Putamen (tissue), 1 donor: ENCODE results near the gene VGLL4.
"Not testable (repeated sequence)": the region's sequence is repeated elsewhere in the genome, so short reads cannot be mapped to it uniquely, and the experiment has no call there.

Experiments used
- DNase-seq: peaks from one replicate; pipeline ENCODE4 v3.0.0-alpha.2; 2016; ENCODE audit warnings: low spot score

The VGLL4 gene, protein sequence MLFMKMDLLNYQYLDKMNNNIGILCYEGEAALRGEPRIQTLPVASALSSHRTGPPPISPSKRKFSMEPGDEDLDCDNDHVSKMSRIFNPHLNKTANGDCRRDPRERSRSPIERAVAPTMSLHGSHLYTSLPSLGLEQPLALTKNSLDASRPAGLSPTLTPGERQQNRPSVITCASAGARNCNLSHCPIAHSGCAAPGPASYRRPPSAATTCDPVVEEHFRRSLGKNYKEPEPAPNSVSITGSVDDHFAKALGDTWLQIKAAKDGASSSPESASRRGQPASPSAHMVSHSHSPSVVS

DNA sequence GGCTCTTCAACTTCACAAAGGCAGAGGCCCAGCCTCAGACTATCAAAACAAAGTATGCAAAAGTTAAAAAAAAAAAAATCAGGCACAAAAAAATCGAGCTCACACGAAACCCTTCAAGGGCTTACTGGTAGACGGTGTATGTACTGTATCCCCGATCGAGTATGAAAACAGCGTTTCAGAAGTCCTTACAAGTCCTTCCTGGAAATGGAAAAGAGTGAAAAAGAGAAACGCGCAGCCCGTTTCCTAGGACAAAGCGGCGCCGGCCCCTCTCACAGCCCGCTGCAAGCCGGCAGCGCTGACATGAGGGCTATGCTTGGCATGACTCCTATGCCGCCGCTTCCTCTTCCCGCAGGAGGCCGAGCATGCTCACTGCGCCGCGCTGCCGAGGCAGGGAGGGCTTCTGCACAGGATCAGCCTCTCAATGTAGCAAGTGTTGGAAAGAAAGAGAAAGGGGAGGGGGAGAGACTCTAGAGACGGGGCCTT lies at the start of gene VGLL4:
Gene VGLL4, minus strand, starts transcription at position 311 of the 483 bp plus-strand sequence. CDS start 397 bp downstream, outside the sequence.
- DNase-seq, result peak; percentile 91

DNA sequence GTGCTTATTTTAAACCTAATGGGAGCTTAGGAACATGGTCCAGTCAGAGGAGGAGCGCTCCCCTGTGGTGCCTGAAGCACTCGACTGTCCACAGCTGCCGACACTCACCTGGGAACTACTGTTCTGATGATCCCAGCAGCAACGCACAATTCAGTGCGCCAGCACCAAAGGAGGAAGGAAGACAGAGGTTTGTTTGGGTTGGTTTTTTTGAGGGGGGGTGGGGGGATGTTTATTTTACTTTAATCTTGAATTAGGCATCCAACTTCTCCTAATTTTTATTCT lies 48.8 kb upstream of the VGLL4 start:
- DNase-seq, result no peak

DNA sequence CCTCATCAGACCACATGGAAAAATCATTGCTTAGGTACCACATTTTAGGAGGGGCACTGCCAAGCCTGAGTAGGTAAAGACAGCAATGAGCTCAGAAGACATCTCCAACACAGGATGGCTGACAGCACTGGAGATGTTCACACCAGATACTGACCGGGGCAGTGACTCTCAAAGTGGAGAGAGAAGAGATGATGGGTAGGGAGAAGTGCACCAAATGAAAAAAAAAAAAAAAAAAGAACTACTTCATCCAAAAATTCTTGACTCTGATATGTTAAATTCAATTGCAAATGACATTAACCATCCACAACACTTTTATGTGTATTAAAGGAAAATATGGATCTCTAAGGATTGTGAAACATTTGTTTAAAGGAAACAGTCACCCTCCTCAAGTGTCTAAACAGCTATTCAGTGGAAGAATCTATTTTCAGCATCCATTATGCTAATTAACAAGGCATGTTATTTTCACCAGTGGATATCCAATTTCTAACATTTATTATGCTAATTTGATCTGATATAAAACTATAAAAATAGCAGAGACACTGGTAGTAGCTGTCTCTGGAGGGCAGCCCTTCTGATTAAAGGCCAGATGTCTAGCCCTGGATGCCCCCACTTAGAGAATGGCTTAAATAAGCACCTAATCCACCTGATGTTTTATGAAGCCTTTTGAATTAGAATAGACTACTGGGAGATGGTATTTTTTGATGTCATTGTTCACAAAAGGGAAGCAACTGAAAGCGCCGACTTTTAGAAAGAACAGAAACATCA lies 48.2 kb upstream of the VGLL4 start:
- DNase-seq, result no peak

DNA sequence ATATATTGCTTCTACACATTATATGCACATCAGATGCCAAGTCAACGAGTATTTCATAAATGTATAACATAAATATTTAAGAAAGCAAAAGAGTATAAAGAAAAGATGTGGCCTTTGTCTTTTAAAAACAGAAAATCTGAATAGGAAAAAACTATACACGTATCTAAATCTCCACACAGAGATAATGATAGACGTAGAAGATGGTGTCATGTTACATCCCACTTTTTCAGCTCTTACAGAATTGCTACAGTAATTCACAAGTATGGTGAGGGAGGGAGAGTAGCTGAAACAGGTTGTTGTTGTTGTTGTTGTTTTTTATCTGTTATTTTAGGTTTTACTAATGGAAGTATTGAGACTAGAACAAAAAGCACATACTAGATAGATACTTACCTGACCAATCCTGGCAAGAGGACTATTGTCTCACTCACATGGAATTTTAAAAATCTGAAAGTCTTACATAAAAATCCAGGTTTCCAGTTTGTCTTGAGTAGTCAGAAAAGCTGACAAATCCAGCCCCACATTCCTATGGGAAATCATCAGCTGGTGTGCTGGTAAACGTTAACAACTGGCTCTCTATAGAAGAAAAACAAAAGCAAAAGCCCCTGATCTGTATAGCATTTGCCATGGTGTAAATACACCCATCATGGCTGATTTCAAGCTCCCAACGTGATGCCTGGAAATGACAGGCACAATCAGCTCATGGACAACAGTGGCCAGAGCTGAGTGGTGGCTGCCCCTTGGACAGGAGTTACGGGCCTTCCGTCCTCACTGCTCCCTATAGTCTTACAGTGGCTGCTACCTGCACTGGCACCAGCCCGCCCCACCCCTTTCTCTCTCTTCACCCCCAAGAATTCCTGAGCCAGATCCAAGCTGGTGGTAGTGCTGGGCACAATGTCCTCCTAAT lies 47.4 kb upstream of the VGLL4 start:
- DNase-seq, result no peak

DNA sequence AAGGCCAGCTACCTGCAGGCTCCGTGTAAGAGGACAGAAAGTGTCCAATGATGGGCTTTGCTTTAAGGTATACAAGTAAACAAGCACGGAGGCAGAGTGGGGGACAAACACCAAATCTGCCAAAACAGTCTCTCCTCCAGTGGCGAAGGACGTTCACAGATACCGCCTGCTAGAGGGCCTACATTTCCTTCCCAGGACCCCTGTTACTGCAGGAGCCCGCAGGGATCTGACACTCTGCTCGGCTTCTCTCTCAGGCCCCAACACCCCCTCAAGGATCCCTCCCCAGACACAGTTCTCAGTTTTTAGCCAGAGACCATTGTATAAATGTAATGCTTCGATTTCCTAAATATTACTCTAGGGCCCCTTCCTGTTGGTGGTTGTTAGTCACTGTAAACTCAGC lies 46.0 kb upstream of the VGLL4 start:
- no peak for DNase-seq

DNA sequence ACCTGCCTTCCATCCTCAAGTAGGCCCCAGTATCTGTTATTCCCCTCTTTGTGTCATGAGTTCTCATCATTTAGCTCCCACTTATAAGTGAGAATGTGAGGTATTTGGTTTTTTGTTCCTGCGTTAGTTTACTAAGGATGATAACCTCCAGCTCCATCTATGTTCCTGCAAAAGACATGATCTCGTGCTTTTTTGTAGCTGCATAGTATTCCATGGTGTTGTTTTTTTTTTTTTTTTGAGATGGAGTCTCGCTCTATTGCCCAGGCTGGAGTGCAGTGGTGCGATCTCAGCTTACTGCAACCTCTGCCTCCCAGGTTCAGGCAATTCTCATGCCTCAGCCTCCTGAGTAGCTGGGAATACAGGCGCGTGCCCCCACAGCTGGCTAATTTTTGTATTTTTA lies 41.3 kb upstream of the VGLL4 start:
- DNase-seq, result not testable (repeated sequence)

DNA sequence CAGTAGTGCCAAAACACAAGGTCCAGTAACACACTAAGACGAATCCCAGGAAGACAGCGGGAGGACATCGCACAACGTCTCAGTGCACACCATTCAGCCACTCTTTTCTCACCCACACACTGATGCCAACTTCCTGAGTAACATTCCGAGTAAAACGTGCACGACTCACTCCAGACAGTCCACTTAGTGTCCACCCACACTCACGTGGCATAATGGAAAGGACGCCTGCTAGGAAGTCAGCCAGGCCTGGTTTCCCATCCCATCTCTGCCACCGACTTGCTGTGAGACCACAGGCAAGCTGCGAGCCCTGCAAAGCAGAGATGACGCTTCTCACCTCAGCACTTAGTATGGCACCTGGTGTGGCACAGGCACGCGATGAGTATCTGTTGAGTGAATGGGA lies 36.8 kb upstream of the VGLL4 start:
- DNase-seq, result no peak

DNA sequence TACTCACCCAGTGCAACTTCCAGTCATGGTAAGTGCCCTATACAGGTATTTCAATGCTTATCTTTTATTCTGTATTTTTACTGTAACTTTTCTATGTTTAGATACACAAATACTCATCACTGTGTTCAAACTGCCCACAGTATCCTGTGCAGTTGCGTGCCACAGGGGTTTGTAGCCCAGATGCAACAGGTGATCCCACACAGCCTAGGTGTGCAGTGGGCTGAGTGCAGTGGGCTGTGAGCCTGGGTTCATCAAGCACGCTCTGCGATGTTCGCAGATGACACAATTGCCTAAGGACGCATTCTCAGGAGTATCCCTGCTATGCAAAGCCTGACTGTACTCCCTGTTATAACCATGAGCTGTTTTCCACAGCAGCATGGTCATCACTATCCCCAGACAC lies 36.2 kb upstream of the VGLL4 start:
- no peak for DNase-seq

DNA sequence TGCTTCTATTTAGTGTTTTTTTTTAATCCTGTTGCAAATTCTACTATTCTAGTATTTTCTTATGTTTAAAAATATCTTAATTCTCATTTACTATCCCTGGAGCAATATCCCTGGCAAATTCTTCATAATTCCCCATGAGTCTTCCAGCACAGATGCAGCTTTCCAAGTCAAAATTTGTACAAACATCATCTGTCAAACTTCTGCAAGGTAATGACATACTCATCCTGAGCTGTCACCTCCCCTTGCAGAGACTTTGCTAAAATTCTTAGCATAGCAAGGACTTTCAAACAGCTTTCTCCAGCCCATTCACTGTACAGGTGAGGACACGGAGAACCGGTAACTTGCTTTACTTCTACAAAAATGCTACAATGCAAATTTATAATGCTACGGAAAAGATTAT lies 28.6 kb upstream of the VGLL4 start:
- DNase-seq, result peak; percentile 46

DNA sequence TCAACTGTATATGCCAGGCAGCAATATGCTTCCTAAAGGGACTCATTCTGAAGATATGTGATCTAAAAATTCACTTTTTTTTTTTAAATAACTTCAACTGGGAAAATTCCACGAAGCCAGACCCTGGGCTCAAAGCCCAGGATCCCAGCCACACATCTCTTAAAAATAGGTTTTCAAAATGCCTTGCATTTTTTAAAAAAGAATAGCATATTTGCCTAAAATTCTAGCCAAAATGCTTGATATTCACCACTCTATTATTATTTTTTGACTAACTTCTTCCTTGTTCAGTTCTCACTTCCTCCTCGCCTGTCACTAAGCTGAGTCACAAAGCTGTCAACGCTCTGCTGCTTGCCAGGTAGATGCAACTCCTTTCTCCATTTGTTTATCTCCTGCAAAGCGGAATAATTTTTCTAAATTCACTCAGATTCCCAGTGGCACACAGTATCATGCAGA lies 28.0 kb upstream of the VGLL4 start:
- DNase-seq, result peak; percentile 53

DNA sequence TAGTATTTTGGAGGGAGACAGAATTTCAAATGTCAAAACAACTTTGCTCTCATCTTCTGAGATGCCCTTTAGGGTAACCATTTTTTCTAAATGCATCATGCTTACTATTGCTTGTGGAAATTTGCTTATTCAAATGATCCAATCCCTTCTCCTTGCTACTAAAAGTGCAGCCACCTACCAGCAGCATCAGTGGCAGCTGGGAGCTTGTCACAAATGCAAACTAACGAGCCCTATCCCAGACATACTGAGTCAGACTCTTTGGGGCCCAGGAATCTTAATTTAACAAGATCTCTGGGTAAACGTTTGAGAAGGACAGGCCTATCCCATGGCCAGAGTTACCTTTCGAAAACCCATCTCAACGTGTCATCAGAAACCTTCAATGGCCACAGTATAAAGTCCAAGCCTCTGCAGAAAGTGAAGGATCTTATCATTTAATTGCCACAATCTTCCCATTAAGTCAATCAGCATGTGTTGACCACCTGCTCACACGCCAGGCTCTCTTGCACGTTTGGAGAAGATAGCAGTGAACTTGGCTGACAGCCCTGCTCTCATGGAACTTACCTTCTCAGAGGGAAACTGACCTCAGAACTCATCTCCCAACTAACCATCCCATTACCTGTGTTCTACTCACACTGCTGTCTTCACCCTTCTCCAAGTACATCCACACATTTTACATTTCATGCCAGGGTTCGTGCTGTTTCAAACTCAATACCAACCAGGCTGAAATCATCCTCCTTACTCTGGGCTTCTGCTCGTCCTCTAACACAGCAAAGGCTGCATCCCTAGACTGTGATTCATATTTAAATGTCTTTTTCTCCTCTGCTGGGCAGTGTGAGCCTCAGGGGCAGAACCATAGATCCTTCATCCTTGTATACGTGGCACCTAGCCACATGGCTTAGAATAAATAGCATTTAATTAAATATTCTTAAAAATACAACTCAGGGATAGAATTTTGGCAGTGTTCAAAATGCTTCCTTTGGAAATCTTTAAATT lies 24.8 kb upstream of the VGLL4 start:
- DNase-seq, result no peak

DNA sequence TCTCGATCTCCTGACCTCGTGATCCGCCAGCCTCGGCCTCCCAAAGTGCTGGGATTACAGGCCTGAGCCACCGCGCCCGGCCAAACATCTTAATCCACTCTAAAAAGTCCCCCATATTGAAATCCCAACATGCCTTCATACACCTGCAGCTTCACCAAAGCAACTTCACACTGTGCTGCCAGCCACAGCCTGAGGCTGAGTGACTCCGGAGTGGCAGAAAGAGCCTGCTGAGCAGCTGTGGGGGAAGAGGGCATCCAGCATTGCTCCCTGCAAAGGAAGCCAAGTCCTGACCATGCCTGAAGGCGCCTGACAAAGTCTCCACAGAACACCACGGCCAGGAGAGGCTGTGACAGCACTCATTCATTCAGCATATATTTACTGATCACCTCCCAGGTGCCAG lies 21.6 kb upstream of the VGLL4 start:
- DNase-seq, result no peak

DNA sequence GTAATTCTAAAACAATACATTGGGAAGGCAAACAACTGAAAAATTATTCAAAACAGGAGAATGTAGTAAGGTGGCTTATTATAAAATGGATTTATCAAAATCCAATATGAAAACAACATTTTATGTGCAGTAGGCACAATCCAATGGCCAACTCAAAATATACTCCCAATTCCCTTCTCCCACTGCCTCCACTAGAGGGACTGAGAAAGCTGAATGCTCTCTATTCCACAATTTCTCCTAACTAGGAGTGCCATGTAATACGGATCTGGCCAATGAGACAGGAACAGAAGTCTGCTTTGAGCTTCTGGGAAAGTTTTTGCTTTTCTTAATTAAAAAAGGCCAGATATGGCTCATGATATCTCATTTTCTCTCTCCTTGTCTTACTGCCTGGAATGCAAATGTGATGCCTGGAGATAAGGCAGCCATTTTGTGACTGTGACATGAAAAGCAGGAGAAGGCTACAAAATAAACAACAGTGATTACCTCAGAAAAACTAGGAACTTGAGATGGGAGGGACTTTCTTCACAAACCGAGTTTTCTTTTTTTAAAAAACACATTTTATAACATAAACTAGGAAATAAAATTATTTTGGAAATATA lies 18.8 kb upstream of the VGLL4 start:
- no peak for DNase-seq

DNA sequence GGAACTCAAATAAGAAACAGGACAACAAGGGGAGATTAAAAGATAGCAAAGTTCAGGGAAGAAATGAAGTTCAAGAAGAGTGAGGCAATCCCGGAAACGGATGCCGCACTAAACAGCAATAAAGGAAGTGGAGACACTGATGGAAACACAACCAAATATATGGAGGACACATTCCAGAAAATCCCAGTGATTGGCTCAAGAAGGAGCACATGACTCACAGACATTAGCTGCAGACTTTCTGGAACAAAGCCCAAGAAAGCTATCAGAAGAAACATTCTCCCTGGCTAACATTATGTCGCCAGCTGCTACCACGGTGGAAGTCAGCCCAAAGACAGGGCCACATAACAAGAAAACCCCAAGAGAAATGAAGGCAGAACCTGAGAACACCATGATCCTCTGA lies 18.1 kb upstream of the VGLL4 start:
- DNase-seq, result no peak

DNA sequence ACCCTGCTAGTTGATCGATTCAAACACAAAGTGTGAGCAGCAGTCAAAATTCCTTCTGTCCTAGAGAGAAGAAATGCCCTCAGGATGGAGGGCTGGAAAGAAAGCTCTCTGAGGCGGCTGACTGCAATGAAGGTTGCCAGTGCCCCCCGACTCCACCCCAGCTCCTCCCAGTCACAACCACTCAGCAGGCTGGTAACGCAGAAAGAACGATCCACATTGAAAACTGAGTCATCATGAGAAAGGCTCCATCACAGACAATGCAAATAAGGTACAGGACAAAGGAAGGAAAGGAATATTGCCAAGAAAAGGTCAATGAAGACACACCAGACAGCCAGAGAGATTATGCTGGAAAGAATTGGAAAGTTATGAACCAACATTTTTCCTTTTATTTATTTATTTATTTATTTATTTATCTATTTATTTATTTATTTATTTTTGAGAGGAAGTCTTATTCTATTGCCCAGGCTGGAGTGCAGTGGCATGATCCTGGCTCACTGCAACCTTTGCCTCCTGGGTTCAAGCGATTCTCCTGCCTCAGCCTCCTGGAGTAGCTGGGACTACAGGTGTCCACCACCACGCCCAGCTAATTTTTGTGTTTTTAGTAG lies 17.4 kb upstream of the VGLL4 start:
- no peak for DNase-seq

DNA sequence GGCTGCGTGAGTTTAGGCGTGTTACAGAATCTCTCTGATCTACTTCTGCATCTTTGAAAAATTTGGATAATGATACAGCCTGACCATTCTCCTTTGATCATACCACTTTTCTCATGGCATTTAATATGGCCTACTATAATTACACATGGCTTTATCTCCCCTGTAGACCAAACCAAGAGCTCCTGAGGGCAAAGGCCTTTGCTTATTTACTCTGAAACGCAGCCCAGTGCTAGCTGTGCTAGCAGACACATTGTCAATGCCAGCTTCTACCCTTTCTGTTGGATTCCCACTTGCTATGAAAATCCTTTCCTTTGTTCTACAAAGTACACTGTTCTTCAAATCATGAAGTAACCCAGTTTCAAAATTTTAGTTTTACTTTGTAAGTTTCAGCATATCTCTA lies 16.5 kb upstream of the VGLL4 start:
- no peak for DNase-seq

DNA sequence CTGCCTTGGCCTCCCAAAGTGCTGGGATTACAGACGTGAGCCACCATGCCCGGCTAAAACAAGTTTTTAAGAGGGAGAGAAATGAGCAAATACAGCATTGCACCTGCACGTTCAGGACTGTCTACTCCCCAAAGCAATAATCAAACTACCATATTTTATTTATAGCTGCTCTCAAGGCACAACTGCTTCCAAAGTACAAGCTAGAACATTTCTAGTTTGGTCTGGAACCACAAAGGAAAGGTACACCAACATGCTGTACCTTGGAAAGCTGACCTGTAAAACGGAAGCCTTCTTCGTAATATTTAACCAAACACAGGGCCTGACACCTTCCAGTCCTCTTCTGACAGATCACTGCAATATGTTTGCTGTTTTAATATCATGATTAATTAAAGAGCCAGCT lies 14.5 kb upstream of the VGLL4 start:
- no peak for DNase-seq

DNA sequence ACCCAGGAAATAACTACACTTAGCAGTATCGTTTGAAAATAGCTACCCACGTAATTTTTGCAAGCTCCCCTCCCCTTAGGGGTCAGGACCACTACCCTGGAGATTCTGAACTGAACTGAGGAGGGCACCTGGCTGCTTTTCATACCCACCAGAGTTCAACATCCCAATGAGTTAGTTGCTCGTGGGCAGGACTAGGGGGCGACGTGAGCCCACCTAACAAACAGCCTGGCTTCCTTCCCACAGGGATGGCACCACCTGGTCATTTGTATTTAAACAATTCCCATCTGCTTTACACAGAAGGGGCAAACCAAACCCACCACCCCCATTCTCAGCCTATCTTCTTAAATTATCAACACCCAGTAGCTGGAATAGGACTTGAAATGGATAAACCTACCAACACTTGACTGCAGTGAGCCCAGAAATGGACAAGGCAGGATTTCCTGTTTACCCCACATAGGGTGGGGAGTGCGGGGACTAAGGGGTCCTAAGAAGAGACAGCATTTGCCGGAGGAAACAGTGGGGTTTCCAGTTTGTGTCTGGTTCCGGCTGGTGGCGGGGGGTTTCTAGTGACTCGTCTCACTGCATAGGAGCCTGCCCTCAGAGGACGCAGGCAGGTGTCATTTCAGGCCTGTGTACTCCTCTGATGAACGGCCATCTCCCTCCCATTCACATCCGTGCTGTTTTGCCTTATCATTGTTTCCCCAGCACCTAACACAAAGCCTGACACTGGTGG lies 11.6 kb upstream of the VGLL4 start:
- DNase-seq, result no peak

DNA sequence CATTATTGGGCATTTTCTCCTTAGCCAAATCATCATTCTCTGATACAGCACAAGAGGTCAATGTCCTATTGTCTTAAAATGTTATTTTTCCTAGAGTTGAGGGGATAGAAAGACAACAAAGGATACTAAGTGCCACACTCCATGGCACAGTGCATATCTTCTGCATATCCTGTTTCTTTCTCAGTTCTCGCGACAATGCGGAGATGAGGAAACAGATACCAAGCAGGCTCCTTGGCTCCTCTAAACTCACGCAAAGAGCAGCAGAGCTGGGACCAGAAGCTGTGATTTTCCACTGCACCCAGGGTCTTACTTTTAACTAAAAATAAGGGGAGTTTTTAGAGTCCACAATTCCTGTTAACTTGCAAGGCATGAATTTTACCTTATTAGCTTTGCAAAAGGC lies 10.5 kb upstream of the VGLL4 start:
- no peak for DNase-seq
